ENCODE data around the gene GCAT. TPM values are rescaled to one million over a fixed set of nuclear protein-coding genes. Genes with fewer than 3 reads are reported as not detected.
A peak's percentile ranks its signal among the peaks of the same experiment; 100 is the strongest.

The GCAT gene
- total RNA-seq, 4 donors from 2014 or later, result 10.3 to 39.8 (median 21.5) TPM

- WGBS, 2 donors, result 2% methylated on average over 29 to 40 of the region's 63 CpGs
- Histone ChIP-seq H3K27ac (peak overlapping the region in 3 of 4 donors; percentile 17 to 71 (median 51)), H3K4me1 (peaks cover 0 to 49% (median 31%) of the 10 kb centered on the region in 4 donors)
Observed at GRCh38 chr22:37802310-37803194, 5.2 kb upstream of the GCAT start.

GRCh38 chr22:37803195-37803638 lies 4.5 kb upstream of the GCAT start:
- H3K27ac ChIP-seq, result peak overlapping the region in 2 of 4 donors; percentile 51 to 90
- H3K4me3 ChIP-seq, result peak overlapping the region in 3 of 4 donors; percentile 48 to 89 (median 73)
- peaks cover 0 to 52% (median 32%) of the 10 kb centered on the region in 4 donors for H3K4me1 ChIP-seq

More at GRCh38 chr22:37802310-37803194, 5.2 kb upstream of the GCAT start:
- TF ChIP-seq EP300 (IDR thresholded peaks at IDR 0.05), result peak in 1 of 2 donors; percentile 48
- peak; percentile 28 for TF ChIP-seq POLR2A (IDR thresholded peaks at IDR 0.05)
- TF ChIP-seq CTCF (IDR thresholded peaks at IDR 0.05), result no peak
- DNase-seq (ENCODE audit: low spot score in 2 of 2), result peak in 1 of 2 donors; percentile 41
- Histone ChIP-seq H3K36me3 (no peaks in the 10 kb centered on the region), H3K4me3 (peak overlapping the region; percentile 47 to 89 (median 60)), H3K9me3 (no peaks in the 10 kb centered on the region), H3K27me3 (no peaks in the 10 kb centered on the region)

GRCh38 chr22:37803639-37804351 lies 3.9 kb upstream of the GCAT start:
- 46 to 50% methylated on average over 29 to 32 of the region's 34 CpGs for WGBS, 2 donors
- Histone ChIP-seq H3K27me3 (no peaks in the 10 kb centered on the region), H3K9me3 (no peaks in the 10 kb centered on the region), H3K27ac (peak overlapping the region in 3 of 4 donors; percentile 89 to 97 (median 90)), H3K36me3 (no peaks in the 10 kb centered on the region), H3K4me1 (peaks cover 0 to 57% (median 38%) of the 10 kb centered on the region in 4 donors), H3K4me3 (peak overlapping the region in 2 of 4 donors; percentile 37 to 65)
- TF ChIP-seq POLR2A (IDR thresholded peaks at IDR 0.05) (no peak), CTCF (IDR thresholded peaks at IDR 0.05) (no peak), EP300 (IDR thresholded peaks at IDR 0.05) (no peak)
- no peak for DNase-seq (ENCODE audit: low spot score in 2 of 2)

More at GRCh38 chr22:37803195-37803638, 4.5 kb upstream of the GCAT start:
- Histone ChIP-seq H3K36me3 (no peaks in the 10 kb centered on the region), H3K9me3 (no peaks in the 10 kb centered on the region), H3K27me3 (no peaks in the 10 kb centered on the region)
- DNase-seq (ENCODE audit: low spot score in 2 of 2), result no peak
- 22 to 29% methylated on average over 16 of the region's 16 CpGs for WGBS, 2 donors
- no peak for TF ChIP-seq POLR2A (IDR thresholded peaks at IDR 0.05)

GRCh38 chr22:37804352-37804880 lies 3.3 kb upstream of the GCAT start:
- TF ChIP-seq CTCF (IDR thresholded peaks at IDR 0.05) (no peak), POLR2A (IDR thresholded peaks at IDR 0.05) (no peak), EP300 (IDR thresholded peaks at IDR 0.05) (no peak)
- peak overlapping the region; percentile 54 to 97 (median 90) for H3K27ac ChIP-seq
- H3K9me3 ChIP-seq, result no peaks in the 10 kb centered on the region
- no peaks in the 10 kb centered on the region for H3K36me3 ChIP-seq
- 2 to 6% methylated on average over 21 to 23 of the region's 29 CpGs for whole genome bisulfite sequencing, 2 donors
- H3K4me1 ChIP-seq, result peaks cover 0 to 64% (median 40%) of the 10 kb centered on the region in 4 donors
- H3K4me3 ChIP-seq, result peak overlapping the region; percentile 37 to 65 (median 48)
- no peaks in the 10 kb centered on the region for H3K27me3 ChIP-seq
- DNase-seq (ENCODE audit: low spot score in 2 of 2), result no peak
